Neural progenitor cell (in vitro differentiated cells): ENCODE results near the gene PPT2. TPM values are rescaled to one million over a fixed set of nuclear protein-coding genes. Genes with fewer than 3 reads are reported as not detected.
"Not testable (repeated sequence)": the region's sequence is repeated elsewhere in the genome, so short reads cannot be mapped to it uniquely, and the experiment has no call there.

Source experiments
- DNase-seq: peaks from one replicate; pipeline ENCODE4 v3.0.0-alpha.2; 2016; ENCODE audit warnings: low spot score
- H2AFZ ChIP-seq: fragments of 200-600 bp; sonication (generic); replicated peaks from 2 replicates; pipeline ENCODE4 v1.6.1; 2016; ENCODE audit warnings: antibody characterized with exemption
- H3F3A ChIP-seq: fragments of 200-600 bp; sonication (generic); 2 replicates; pipeline ENCODE4 v1.6.1; 2016; ENCODE audit warnings: antibody characterized with exemption, low read depth
- H3K27ac ChIP-seq: fragments of 200-600 bp; sonication (generic); 2 replicates; pipeline ENCODE4 v1.5.1; 2016; ENCODE audit warnings: mild to moderate bottlenecking
- H3K27me3 ChIP-seq: fragments of 200-600 bp; sonication (generic); 2 replicates; pipeline ENCODE4 v1.6.1; 2016; ENCODE audit warnings: mild to moderate bottlenecking, moderate library complexity
- H3K36me3 ChIP-seq: fragments of 200-600 bp; sonication (generic); 2 replicates; pipeline ENCODE4 v1.5.1; 2016
- H3K4me1 ChIP-seq: fragments of 200-600 bp; sonication (generic); 2 replicates; pipeline ENCODE4 v1.6.1; 2016; ENCODE audit warnings: mixed run types
- H3K4me2 ChIP-seq: fragments of 200-600 bp; sonication (generic); 2 replicates; pipeline ENCODE4 v1.6.1; 2016
- H3K4me3 ChIP-seq: fragments of 200-600 bp; sonication (generic); 2 replicates; pipeline ENCODE4 v1.5.1; 2016
- H3K79me2 ChIP-seq: fragments of 200-600 bp; sonication (generic); 2 replicates; pipeline ENCODE4 v1.6.1; 2016; ENCODE audit warnings: low read depth
- H3K9ac ChIP-seq: fragments of 200-600 bp; sonication (generic); 2 replicates; pipeline ENCODE4 v1.6.1; 2016
- H3K9me3 ChIP-seq: fragments of 200-600 bp; sonication (generic); 2 replicates; pipeline ENCODE4 v1.5.1; 2016; ENCODE audit warnings: low read depth
- H4K20me1 ChIP-seq: fragments of 200-600 bp; sonication (generic); 2 replicates; pipeline ENCODE4 v1.6.1; 2016; ENCODE audit warnings: low read depth
- H3K27ac Mint-ChIP-seq: 3 replicates; pipeline ENCODE4 v1.8.0; 2021; ENCODE audit warnings: mixed read lengths
- H3K27me3 Mint-ChIP-seq: 2 replicates; pipeline ENCODE4 v1.8.0; 2022; ENCODE audit warnings: low read depth, mild to moderate bottlenecking, inconsistent platforms, moderate library complexity, mixed read lengths; ENCODE audit not compliant: insufficient read depth
- H3K36me3 Mint-ChIP-seq: 3 replicates; pipeline ENCODE4 v1.8.0; 2021; ENCODE audit warnings: mixed read lengths
- H3K4me1 Mint-ChIP-seq: 3 replicates; pipeline ENCODE4 v1.8.0; 2021; ENCODE audit warnings: mixed read lengths
- H3K4me3 Mint-ChIP-seq: 3 replicates; pipeline ENCODE4 v1.8.0; 2021; ENCODE audit warnings: mild to moderate bottlenecking, moderate library complexity, mixed read lengths
- H3K9me3 Mint-ChIP-seq: 3 replicates; pipeline ENCODE4 v1.8.0; 2020; ENCODE audit warnings: mixed read lengths
- CTCF ChIP-seq: fragments of 200-600 bp; sonication (generic); IDR thresholded peaks from 2 replicates; pipeline ENCODE4 v1.5.1; 2017; ENCODE audit warnings: antibody characterized with exemption, mild to moderate bottlenecking
- EZH2 ChIP-seq: fragments of 200-600 bp; sonication (generic); IDR thresholded peaks from 2 replicates; pipeline ENCODE4 v1.6.1; 2017; ENCODE audit warnings: antibody characterized with exemption, mild to moderate bottlenecking, moderate library complexity
- EZH2phosphoT487 ChIP-seq: fragments of 200-600 bp; sonication (generic); IDR thresholded peaks from 2 replicates; pipeline ENCODE4 v1.6.1; 2017; ENCODE audit warnings: antibody characterized with exemption
- microRNA-seq: library from miRNA; unstranded; fragments of <30 nt; microRNA quantifications from one replicate; pipeline ENCODE4, GENCODE V29; 2016
- small RNA-seq: library from RNA; depleted of rRNA; stranded (forward); fragments of <200 nt; gene quantifications from one replicate; pipeline ENCODE3, GENCODE V24; 2015
- total RNA-seq: library from RNA; depleted of rRNA; stranded (reverse); fragments of >200 nt; gene quantifications from 2 replicates; pipeline ENCODE4 v1.2.3, GENCODE V29; 2015; ENCODE audit warnings: low replicate concordance

PPT2 gene
- total RNA-seq, 1 donor from 2014 or later: 18.6 TPM

GRCh38 chr6:32210191-32210601, 56.3 kb downstream of the PPT2 start:
- no peaks in the 10 kb centered on the region for H3K4me1 Mint-ChIP-seq

DNA sequence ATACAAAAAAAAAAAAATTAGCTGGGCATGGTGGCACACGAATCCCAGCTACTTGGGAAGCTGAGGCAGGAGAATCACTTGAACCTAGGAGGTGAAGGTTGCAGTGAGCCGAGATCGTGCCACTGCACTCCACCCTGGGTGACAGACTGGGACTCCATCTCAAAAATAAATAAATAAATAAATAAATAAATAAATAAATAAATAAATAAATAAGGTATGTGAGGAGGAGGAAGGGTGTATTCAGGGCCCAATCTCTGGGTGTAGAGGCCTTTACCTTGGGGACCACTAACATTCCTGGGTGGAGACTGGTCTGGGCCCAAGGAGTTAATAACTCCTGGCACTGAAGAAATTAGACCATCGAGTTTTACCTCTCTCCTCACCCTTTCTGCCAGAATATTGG, 57.5 kb downstream of the PPT2 start:
- H3K4me3 Mint-ChIP-seq, H3K27ac Mint-ChIP-seq, H3K9ac ChIP-seq, H3K27ac ChIP-seq, H3K4me1 Mint-ChIP-seq, H3K9me3 Mint-ChIP-seq, H3K36me3 ChIP-seq, H3K9me3 ChIP-seq, H3F3A ChIP-seq, H3K27me3 ChIP-seq, H3K4me3 ChIP-seq, H2AFZ ChIP-seq, DNase-seq, H3K4me2 ChIP-seq, H4K20me1 ChIP-seq, H3K79me2 ChIP-seq, H3K36me3 Mint-ChIP-seq, H3K4me1 ChIP-seq: not testable (repeated sequence)
- H3K27me3 Mint-ChIP-seq: peaks cover 16% of the 10 kb centered on the region

More at GRCh38 chr6:32210191-32210601, 56.3 kb downstream of the PPT2 start:
- no peaks in the 10 kb centered on the region for H4K20me1 ChIP-seq
- H3K4me2 ChIP-seq: no peak overlapping the region
- H3K79me2 ChIP-seq: no peaks in the 10 kb centered on the region
- no peaks in the 10 kb centered on the region for H3K4me1 ChIP-seq
- Mint-ChIP-seq H3K9me3 (peaks cover 6% of the 10 kb centered on the region), H3K4me3 (peak overlapping the region; percentile 16), H3K27me3 (peaks cover 13% of the 10 kb centered on the region), H3K36me3 (no peaks in the 10 kb centered on the region), H3K27ac (peak overlapping the region; percentile 2)
- H3K36me3 ChIP-seq: no peaks in the 10 kb centered on the region
- no peak for TF ChIP-seq EZH2
- no peak for TF ChIP-seq CTCF
- no peak for TF ChIP-seq EZH2phosphoT487
- no peak overlapping the region for H2AFZ ChIP-seq
- no peak for DNase-seq
- H3F3A ChIP-seq: no peaks in the 10 kb centered on the region
- H3K27ac ChIP-seq: no peak overlapping the region
- H3K9ac ChIP-seq: no peak overlapping the region
- no peaks in the 10 kb centered on the region for H3K9me3 ChIP-seq
- no peaks in the 10 kb centered on the region for H3K27me3 ChIP-seq
- H3K4me3 ChIP-seq: no peak overlapping the region

GRCh38 chr6:32212076-32212760, 58.3 kb downstream of the PPT2 start:
- Histone ChIP-seq H4K20me1 (no peaks in the 10 kb centered on the region), H3K9me3 (no peaks in the 10 kb centered on the region), H3K27ac (no peak overlapping the region), H3K9ac (no peak overlapping the region), H3K4me3 (no peak overlapping the region), H2AFZ (no peak overlapping the region), H3F3A (no peaks in the 10 kb centered on the region), H3K4me1 (no peaks in the 10 kb centered on the region), H3K4me2 (no peak overlapping the region), H3K79me2 (no peaks in the 10 kb centered on the region), H3K27me3 (no peaks in the 10 kb centered on the region), H3K36me3 (no peaks in the 10 kb centered on the region)
- DNase-seq: no peak
- Mint-ChIP-seq H3K27ac (peak overlapping the region; percentile 33), H3K27me3 (peaks cover 20% of the 10 kb centered on the region), H3K36me3 (no peaks in the 10 kb centered on the region), H3K4me3 (peak overlapping the region; percentile 30), H3K9me3 (no peaks in the 10 kb centered on the region), H3K4me1 (no peaks in the 10 kb centered on the region)
- TF ChIP-seq EZH2: no peak
- TF ChIP-seq CTCF: no peak
- TF ChIP-seq EZH2phosphoT487: no peak

Small RNAs within 50 kb of the gene (microRNA-seq; reads per million reads assigned to microRNA genes)
- gene MIR6721 (1.1 reads per million), gene MIR6833 (not detected)

Small RNAs within 50 kb of the gene (small RNA-seq; reads per million reads assigned to genes)
- gene AL662884.1 (not detected), gene MIR6833 (not detected)

Other genes with a start within 250 kb of the PPT2 start
- gene C2, start 226.4 kb upstream of the PPT2 start, total RNA-seq: 1.1 and 1.4 TPM in 2 replicates
- 0.50 TPM in 1 of 2 replicates, not detected in the other for gene CFB, start 208.0 kb upstream of the PPT2 start, total RNA-seq
- 129 and 135 TPM in 2 replicates for gene NELFE, start 195.2 kb upstream of the PPT2 start, total RNA-seq
- 21.0 and 50.5 TPM in 2 replicates for gene SKIC2, start 195.0 kb upstream of the PPT2 start, total RNA-seq
- 10.2 and 23.0 TPM in 2 replicates for gene DXO, start 182.0 kb upstream of the PPT2 start, total RNA-seq
- gene C4A, start 172.1 kb upstream of the PPT2 start, total RNA-seq: 1.7 and 4.3 TPM in 2 replicates
- 0.30 and 1.5 TPM in 2 replicates for gene C4B, start 139.3 kb upstream of the PPT2 start, total RNA-seq
- 0.09 TPM in 1 of 2 replicates, not detected in the other for gene CYP21A2, start 115.7 kb upstream of the PPT2 start, total RNA-seq
- gene TNXB, start 44.8 kb upstream of the PPT2 start, total RNA-seq: 0.71 and 3.2 TPM in 2 replicates
- 19.4 and 41.8 TPM in 2 replicates for gene ATF6B, start 25.9 kb upstream of the PPT2 start, total RNA-seq
- gene FKBPL, start 23.9 kb upstream of the PPT2 start, total RNA-seq: 3.6 and 11.8 TPM in 2 replicates
- 0.40 TPM in 1 of 2 replicates, not detected in the other for gene PRRT1, start 2.2 kb upstream of the PPT2 start, total RNA-seq
- gene EGFL8, start 10.5 kb downstream of the PPT2 start, total RNA-seq: 3.8 and 16.1 TPM in 2 replicates
- 46.9 and 105 TPM in 2 replicates for gene AGPAT1, start 21.9 kb downstream of the PPT2 start, total RNA-seq
- 129 and 169 TPM in 2 replicates for gene RNF5, start 24.3 kb downstream of the PPT2 start, total RNA-seq
- 1.1 and 1.4 TPM in 2 replicates for gene AGER, start 30.1 kb downstream of the PPT2 start, total RNA-seq
- 53.3 and 114 TPM in 2 replicates for gene PBX2, start 36.1 kb downstream of the PPT2 start, total RNA-seq
- 3.4 and 4.5 TPM in 2 replicates for gene GPSM3, start 38.5 kb downstream of the PPT2 start, total RNA-seq
- 3.2 and 4.5 TPM in 2 replicates for gene NOTCH4, start 69.9 kb downstream of the PPT2 start, total RNA-seq
- not detected in 2 replicates for gene TSBP1, start 217.8 kb downstream of the PPT2 start, total RNA-seq